Endothelial cell of hepatic sinusoid (primary cell): Measurements from ENCODE around the gene PTPRM.

ENCODE experiments used
- in situ Hi-C: cut with HindIII; loops from 2 replicates; pipeline ENCODE4 v1.10.0; 2017; ENCODE audit warnings: low sequenced_read_pairs

PTPRM gene

DNA sequence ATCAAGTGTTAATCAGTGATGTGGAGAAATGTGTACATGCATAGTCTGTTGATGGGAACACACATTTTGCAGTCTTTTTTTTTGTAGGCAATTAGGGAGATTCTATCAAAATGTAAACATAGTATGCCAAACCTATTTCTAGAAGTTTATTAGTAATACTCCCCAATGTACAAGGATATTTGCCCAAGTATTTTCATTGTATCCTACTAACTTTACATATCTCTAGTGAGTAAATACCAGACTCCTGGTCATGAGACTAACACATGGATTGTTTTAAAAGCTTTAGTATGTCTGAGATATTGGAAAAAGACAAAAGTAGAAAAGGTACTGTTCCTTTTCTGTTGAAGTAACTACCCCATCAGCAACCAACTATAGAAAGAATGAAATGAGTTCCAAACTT lies 513.0 kb downstream of the PTPRM start:
- in situ Hi-C loops = no loop called here

DNA sequence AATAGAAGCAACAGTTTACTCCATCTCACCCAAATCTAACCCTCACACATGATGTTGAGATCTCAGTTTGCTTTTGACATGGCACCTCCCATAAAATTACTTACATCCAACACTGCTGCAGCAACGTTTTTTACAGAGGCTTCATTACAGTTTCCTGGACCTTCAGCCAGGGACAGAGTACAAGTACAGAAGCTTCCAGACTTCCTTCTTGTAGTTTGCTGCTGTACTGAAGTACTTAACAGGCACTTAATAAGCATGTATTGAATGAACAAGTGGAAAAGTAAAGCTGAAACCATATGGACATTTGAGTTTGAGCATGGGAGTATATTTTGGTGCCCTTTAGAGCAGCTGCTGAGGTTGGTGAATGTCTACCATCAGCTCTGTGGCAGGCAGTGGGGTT lies 514.2 kb downstream of the PTPRM start:
- in situ Hi-C loops = no loop called here

DNA sequence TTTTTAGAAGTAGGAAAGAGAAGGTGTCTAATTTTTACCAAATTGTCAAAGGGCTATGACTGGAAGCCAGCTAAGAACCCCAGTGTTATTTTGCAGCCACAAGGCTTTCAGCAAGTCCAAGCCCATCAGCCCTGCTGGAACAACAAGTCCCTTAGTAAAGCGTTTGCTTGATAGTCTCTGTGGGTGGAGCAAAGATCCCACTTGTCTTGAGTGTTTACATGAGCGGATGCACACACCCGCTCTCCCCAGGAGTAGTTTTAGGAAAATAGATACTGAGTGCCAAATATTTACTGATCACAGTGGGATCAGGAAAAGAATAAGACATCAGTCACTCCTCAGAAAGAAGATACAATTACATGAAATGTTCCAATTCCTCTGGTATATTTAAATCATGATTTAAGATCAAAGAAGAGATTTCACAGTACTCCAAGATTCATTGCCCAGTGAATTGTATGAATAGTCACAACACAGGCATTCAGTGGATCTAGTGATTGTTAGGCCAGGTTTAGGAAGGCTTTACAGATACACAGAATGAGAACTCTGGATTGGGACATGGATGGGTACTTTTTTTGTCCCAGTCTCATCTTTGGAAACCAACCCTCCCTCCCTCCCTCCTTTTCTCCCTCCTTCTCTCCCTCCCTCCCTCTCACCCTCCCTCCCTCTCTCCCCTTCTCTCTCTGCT lies 514.9 kb downstream of the PTPRM start:
- in situ Hi-C loops = no loop called here

DNA sequence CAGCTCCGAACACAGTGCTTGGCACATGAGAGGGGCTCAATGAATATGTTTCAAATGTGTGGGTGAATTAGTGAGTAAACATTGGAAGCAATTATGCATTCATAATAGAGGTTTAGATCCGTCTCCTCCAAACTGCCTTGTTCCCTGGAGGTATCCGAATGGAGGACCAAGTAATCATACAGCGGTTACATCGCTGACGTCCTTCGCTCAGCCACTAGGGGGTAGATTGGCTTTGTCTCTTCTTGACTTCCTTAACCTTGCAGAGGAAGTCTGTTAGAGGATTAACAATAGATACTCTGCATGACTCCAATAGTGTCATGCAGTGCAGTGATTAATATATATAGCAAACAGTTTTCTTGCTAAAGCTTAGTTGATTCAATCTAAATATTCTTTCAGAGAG lies 517.0 kb downstream of the PTPRM start:
- in situ Hi-C loops = no loop called here

DNA sequence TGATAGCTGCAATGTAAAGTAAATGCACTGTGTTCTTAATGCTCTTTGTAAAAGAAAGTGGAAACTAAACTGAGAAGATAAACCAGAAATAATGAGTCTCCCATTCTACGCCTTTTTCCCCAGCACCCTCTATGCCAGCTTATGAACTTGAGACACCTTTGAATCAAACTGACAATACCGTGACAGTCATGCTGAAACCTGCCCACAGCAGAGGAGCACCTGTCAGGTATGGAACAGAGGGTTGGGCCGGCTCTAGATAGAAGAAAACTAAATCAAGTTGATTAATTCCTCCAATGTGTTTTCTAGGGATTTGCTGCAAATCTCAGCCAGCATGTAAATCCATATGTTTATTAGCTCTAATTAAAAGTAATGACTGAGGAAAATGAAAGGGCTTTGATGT lies 521.5 kb downstream of the PTPRM start:
- in situ Hi-C loops = no loop called here

DNA sequence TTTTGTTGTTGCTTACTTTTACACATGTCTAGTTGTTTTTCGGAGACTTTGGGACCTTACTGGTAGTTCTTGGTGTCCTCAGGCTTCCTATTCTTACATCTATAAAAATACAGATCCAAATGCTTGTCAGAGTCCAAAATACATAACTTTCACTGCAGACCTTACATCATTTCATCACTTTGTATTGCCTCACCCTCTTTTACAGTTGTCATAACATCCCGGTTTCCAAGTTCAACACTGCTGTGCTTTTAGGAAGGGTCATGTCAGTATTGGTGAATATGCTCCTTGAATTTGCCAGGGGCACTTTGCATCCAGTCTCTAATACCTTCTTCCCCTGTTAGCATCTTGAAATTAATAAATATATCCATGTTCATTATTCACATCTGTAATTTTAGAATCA lies 523.9 kb downstream of the PTPRM start:
- in situ Hi-C loops = no loop called here

DNA sequence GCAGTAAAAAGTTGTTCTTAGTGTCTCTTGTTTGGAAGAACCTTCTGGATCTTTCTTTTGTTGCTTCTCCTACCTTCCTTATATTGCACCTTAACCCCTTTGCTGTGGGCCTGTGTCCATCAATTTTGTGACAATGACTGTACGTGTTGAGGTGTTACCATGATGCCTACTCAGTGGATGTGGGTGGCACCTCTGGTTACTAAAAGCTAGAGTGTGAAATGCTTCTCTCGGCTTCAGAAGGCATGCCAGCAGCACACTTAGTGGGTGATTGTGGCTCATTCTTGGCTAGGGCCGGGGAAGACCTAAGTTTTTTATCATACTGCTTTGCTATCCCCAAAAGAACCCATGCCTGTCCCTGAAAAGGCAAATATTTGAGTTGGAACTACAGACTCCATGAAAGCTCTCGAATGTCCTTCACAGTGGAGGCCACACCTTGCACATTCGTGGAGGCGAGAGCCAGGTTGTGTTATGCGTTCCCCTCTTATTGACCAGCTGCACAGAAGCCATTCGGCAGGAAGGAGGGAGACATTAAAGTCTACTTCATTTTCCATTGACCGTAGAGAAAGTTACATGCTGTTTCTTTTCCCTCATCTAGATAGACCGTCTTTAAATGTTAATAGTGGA lies 528.9 kb downstream of the PTPRM start:
- in situ Hi-C loops = no loop called here

DNA sequence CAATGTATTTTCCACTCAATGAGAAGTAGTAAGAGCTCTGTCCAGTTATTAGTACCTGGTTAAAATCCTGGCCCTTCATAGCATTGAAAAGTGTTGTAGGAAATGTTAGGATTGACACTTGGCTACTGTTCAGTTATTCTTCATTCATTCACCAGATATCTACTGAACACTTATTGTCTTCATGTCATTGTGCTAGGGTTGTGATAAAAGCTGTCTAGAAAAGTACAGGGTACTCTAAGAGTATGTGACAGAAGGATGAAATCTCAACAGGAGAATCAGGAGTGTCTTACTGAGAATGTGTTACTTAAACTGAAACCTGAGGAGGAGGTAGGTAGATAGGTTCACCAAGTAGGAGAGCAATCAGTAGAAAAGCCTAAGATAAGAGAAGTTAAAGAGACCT lies 530.3 kb downstream of the PTPRM start:
- in situ Hi-C loops = no loop called here

DNA sequence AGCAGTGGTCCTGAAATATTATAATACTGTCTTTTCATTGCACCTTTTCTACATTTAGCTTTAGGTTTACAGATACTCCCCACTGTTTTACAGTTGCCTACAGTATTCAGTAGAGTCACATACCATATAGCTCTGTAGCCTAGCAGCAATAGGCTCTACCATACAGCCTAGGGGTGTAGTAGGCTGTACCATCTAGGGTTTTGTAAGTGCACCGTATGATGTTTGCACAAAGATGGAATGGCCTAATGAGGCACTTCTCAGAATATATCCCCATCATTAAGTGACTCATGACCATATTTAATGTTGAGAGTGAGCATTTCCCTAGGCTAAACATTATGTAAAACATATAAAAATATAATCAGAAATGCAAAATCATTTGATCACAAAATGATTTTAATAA lies 530.8 kb downstream of the PTPRM start:
- in situ Hi-C loops = no loop called here

DNA sequence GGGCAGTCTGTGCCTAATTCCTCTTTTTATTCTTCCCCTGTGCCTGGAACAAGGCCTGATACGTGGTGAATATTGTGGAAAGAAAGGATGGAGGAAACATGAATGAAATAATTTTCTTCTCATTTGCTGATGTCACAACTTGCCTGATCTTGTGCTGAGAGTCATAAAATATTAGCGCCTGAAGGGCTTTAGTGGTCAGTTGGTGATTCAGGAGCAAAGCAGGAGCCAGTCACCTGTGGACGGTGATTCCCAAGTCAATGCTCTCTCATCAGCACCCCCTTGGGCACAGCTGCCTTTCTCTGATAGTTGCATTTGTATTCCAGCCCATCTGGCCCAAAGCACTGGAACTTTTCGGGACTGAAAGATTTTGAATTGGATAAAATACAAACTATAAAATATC lies 539.5 kb downstream of the PTPRM start:
- in situ Hi-C loops = no loop called here

DNA sequence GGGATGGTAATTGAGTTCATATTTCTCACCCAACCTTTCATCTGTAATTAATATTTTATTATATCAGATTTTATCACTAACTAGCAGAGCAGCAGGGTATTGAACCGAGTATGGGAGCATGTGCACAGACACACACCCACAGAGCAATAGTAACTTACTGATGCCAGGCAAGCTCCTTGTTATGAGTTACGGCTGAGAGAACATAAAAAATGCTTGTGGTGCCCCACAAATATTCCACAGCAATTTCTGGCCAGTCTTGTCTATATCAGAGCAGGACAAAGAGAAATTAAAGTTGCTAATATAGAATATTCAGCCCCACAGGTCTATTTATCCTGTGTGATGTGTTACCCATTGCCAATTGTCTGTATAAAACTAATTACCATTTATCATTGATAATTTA lies 540.3 kb downstream of the PTPRM start:
- in situ Hi-C loops = no loop called here

DNA sequence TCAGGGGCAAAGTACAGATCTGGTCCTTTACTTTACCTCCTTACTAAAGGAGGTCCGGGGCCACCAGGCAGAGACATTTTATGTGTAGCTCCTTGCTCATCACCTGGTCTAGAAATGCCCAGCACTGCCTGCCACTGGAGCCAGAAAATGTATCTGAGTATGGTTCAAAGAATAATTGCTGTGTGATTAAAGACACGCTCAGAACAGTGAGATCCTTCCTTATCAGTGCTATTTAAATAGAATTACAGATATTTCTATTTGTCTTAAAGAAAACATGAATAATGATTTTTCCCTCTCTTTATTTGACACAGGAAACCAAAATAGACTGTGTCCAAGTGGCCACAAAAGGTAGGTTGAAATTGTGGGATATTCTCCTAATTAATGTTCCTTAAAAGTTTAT lies 547.4 kb downstream of the PTPRM start:
- in situ Hi-C loops = no loop called here

DNA sequence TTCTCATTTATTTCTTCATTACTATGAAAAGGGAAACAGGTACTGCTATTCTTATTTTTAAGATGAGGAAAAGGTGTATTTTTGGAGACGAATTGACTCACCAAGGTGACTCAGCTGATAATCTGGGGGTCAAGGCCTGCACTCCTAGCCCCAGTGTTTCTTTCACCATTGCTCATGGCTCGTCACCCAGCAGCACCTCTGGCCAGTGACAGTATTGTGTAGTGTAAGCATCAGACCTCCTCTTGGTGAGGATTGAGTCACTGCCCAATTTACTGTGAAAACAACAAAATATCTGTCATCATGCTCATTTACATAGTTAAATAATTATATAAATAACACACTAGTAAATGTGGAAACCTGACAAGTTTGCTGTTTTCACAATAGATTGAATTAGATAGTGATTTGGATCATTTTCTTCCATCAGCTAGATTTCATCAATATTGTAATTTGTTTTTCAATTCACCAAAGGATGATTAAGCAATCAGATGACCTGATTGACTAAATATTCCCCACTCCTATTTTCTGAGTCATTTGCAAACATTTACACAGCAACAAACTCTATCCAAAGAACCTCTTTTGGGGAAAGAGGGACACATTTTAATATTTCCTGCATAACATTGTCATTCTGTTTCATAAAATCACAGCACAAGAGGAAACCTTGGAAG lies 549.4 kb downstream of the PTPRM start:
- in situ Hi-C loops = no loop called here

DNA sequence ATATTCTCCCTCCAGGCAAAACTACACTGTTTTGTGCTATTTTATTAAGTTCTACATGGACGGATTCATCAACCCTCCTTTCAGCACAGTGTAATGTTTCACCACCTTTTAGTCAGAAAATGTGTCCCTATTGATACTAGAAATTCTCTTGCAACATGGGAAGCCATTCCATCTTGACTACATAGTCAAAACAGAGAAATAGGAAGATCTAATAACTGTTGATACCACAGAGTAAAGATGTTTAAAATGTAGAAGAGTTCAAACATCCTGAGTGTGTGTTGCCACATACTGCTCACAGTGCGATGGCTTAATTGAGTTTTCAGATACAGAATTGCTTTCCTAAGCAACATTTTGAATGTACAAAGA lies 549.9 kb downstream of the PTPRM start:
- in situ Hi-C loops = no loop called here

DNA sequence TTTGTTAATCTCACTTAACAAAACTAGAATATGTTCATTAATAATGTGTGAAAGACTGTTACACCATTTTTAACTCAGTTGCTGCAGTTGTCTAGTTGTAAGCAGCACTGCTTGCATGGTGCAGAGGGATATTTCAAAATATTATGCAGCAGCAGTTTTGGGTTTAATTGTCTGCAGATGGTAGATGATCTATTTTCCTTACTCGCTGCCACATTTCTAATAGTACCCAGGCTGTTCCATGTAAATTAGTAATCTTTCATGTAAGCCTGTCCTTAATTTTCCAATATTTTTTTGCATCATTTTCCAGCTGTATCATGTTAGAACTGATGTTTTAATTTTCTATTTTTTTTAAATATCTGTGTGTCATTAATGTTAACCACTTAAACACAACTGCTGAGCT lies 554.0 kb downstream of the PTPRM start:
- in situ Hi-C loops = no loop called here

DNA sequence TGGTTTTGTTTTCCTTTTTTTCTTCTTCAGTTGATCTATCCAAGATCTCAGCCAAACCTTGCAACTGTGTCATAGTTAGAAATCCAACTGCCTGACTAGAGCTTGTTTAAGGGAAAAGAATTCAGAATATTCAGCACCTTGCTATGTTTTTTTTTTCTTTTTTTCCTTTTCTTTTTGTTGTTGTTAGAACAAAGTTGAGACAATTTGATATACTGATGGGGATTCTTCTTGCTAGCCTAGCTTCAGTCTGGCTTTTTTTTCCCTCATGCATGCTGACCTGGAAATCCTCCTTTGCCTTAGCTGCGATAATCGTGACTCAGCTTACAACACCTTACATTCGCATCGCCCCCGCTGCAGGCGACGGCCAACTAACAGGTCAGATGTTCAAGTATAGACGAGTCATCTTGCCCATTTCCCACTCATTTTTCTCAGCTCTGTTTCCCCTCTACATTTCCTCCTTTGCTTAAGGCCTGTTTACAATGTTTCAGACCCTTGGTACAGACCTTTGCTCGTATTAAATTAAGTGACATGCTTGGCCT lies 554.9 kb downstream of the PTPRM start:
- in situ Hi-C loops = no loop called here

DNA sequence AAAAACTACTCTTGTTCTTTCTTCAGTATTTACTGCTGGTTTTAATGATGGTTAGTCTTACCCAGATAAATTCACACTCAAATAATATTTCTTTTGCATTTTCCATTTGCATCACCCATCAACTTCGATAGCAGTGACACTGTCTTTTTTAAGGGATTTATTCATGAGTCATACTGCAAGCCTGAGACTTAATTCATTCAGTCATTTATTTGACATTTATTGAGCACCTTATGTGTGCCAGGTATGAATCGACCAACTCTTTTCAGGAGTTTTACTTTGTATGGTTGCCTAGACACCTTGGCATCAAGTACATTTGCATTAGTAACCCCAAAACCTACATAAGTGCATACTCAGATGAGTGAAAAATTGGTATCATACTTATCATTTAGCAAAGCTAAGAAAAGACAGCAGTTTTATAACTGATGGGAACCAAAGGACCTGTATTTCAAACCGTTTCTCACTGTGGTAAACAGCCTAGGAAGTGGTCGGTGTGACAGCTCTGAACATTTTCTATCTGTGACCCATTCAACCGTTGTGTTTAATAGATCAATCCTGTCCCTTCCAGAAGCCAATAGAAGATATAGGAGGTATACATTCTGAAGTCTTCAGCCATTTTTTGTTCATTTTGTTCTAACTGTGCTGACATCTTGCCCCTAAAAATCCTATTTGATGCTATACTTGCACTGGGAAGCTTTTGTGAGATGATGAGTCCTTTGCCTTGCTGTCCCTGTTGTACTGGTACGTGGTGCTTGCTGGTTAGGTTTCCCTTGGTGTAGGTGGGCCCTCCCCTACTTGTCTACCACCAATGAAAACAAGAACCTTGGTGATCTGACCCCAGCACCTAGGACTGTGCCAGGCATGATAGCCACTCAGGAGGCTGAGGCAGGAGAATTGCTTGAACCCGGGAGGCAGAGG lies 557.4 kb downstream of the PTPRM start:
- in situ Hi-C loops = no loop called here

DNA sequence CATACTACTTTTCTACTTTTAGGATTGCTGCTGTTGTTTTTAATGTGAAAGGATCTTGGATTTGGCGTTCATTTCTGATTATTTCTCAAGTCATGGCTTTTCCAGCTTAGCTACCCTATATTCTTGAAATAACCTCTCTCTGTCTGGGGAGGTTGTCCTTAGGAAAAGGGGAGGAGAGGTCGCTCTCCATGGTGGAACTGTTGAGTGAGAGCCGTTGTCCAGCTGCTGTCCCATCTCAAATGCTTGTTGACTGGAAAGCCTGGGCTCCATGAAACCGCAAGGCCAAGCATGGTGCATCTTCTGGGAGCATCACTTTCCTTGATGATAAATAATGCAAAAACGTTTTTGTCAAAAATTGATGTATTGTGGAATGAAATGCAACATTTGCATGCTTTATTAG lies 563.0 kb downstream of the PTPRM start:
- in situ Hi-C loops = no loop called here

DNA sequence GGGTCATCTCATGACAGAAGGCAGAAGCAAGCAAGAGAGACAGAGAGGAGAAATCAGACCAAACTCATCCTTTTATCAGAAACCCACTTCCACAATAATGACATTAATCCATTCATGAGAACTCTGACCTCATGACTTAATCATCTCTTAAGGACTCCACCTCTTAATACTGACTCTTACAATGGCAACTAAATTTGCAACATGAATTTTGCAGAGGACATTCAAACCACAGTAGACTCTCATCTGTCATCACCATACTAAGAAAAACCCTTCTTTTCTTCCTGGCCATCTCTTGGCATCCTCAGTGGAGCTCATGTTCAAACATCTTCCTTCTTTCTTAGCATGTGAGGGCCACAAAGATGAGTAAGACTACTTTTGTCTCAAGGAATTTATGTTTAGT lies 565.9 kb downstream of the PTPRM start:
- in situ Hi-C loops = no loop called here

DNA sequence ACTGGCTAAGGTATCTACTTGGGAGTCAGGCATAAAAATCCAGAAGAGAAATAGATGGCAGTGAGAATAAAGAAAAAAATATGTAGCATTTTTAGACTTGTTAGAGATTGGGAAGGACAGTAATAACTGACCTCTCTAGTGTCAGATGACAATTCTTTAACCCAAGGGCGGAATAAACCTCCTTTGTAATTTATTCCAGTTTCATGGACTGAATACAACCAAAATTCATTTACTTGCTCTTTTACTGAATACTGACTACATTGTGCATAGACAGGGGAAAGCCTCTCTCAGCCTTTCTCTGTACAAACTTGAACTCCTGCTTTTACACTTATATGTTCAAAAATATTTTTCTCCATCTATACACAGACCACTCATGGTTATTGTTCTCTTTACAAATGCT lies 566.8 kb downstream of the PTPRM start:
- in situ Hi-C loops = no loop called here

DNA sequence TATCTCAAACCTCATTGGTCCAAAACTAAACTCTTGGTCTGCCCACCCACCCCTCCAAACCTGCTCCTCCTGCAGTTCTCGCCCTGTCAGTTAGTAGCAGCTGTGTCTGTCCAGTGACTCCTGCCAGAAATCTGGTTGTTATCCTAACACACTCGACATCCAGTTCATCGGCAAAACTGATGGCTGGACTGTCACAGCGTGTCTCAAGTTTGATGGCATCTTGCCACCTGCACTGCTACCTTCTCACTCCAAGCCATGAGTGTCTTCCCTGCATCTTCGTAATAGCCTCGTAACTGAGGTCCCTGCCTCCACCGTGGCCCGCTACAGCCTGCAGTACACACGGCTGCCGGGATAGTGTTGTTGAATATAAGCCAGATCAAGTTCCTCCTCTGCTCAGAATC lies 572.0 kb downstream of the PTPRM start:
- in situ Hi-C loops = no loop called here
